HG03354 (cell line): ENCODE measurements around the gene FA2H.
"Not testable (repeated sequence)": the region's sequence is repeated elsewhere in the genome, so short reads cannot be mapped to it uniquely, and the experiment has no call there.

ENCODE experiments used
- ATAC-seq: cut with Tn5 transposase; IDR thresholded peaks from one replicate; pipeline ENCODE4 v1.9.1; 2021; ENCODE audit warnings: mild to moderate bottlenecking; ENCODE audit not compliant: unreplicated experiment, poor library complexity, severe bottlenecking

FA2H gene

GRCh38 chr16:74700438-74701225 is 74.0 kb downstream of the FA2H start, which contains the start of gene MLKL:
Gene MLKL, minus strand, starts transcription at chr16:74700862. Its CDS starts 5,105 bp downstream, at chr16:74695757.
- peak; percentile 56 for ATAC-seq

GRCh38 chr16:74700116-74700437 is 74.5 kb downstream of the FA2H start:
- peak; percentile 25 for ATAC-seq

- ATAC-seq = no peak
Observed at GRCh38 chr16:74699666-74700065, 75.0 kb downstream of the FA2H start.

- no peak for ATAC-seq
Observed at GRCh38 chr16:74698222-74698621, 76.4 kb downstream of the FA2H start.

- ATAC-seq = peak; percentile 92
Observed at GRCh38 chr16:74695450-74696422, 78.9 kb downstream of the FA2H start.

- no peak for ATAC-seq
Observed at GRCh38 chr16:74691093-74691855, 83.3 kb downstream of the FA2H start.

- no peak for ATAC-seq
Observed at GRCh38 chr16:74682556-74682955, 92.1 kb downstream of the FA2H start.

- ATAC-seq = no peak
Observed at GRCh38 chr16:74680681-74681080, 93.9 kb downstream of the FA2H start.

GRCh38 chr16:74679983-74680382 is 94.6 kb downstream of the FA2H start:
- no peak for ATAC-seq

GRCh38 chr16:74677868-74678267 is 96.8 kb downstream of the FA2H start:
- no peak for ATAC-seq

GRCh38 chr16:74673876-74674275 is 100.7 kb downstream of the FA2H start:
- no peak for ATAC-seq

- not testable (repeated sequence) for ATAC-seq
Observed at GRCh38 chr16:74668877-74669276, 105.7 kb downstream of the FA2H start.

- no peak for ATAC-seq
Observed at GRCh38 chr16:74667255-74667700, 107.3 kb downstream of the FA2H start.

GRCh38 chr16:74666425-74667254 is 108.0 kb downstream of the FA2H start, which contains the start of gene RFWD3:
Gene RFWD3, minus strand, starts transcription at chr16:74666877. Its CDS starts 5,428 bp downstream, at chr16:74661449.
- peak; percentile 100 for ATAC-seq

GRCh38 chr16:74666010-74666421 is 108.6 kb downstream of the FA2H start:
- ATAC-seq = no peak
